Measurements from ENCODE around the gene MIA. TPM values are rescaled to one million over a fixed set of nuclear protein-coding genes. Genes with fewer than 3 reads are reported as not detected.
A peak's percentile ranks its signal among the peaks of the same experiment; 100 is the strongest.
"Not testable (repeated sequence)": the region's sequence is repeated elsewhere in the genome, so short reads cannot be mapped to it uniquely, and the experiment has no call there.

The MIA gene
- total and polyA plus RNA-seq, 9 of the 15 experiments (the other 6 are each of a cell fraction or from before 2014, with no cell fraction given), result 0.21 TPM; not detected in 8

DNA sequence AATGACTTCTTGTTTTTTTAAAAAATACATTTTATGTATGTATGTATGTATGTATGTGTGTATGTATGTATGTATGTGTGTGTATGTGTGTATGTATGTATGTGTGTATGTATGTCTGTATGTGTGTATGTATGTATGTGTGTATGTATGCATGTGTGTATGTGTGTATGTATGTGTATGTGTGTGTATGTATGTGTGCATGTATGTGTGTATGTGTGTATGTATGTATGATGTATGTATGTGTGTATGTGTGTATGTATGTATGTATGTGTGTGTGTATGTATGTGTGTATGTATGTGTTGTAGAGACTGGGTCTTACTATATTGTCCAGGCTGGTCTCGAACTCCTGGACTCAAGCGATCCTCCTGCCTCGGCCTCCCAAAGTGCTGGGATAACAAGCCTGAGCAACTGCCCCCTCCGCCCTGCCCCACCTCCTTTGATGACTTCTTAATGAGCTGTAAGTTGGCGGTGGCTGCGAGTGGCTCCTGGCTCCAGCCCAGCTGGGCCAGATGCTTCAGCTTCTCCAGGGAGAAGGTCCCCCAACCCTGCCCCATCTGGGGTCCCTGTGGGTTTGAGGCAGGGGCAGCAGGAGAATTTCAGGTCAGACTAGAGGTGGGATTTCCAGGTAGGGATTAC, 50.3 kb downstream of the MIA start:
- BruUV-seq (replicated peaks); H3K9me1 ChIP-seq (ENCODE audit: control insufficient read depth, insufficient read depth, low read length); POLR2A ChIA-PET; H3K9ac ChIP-seq (ENCODE audit: insufficient read depth in 1 of 2, low read depth in 2 of 2, low read length in 2 of 2); CTCF ChIA-PET (ENCODE audit: low intra/inter-chr PET ratio); H4K20me1 ChIP-seq (replicated peaks; ENCODE audit: control insufficient read depth, insufficient read depth, low read length); in situ Hi-C loops (cut with MboI); H3K27me3 ChIP-seq (ENCODE audit: control insufficient read depth in 2 of 2, insufficient read depth in 2 of 2, low read length in 2 of 2); H3K79me2 ChIP-seq (ENCODE audit: control insufficient read depth, insufficient read depth, low read length); H3K9me3 ChIP-seq (replicated peaks; ENCODE audit: control insufficient read depth, insufficient read depth, low read depth, low read length); intact Hi-C loops (cut with micrococcal nuclease); H3K36me3 ChIP-seq (ENCODE audit: control insufficient read depth, insufficient read depth, low read length); H2AFZ ChIP-seq (ENCODE audit: low read depth, low read length); ATAC-seq; TF ChIP-seq TOE1 (CRISPR knock-in tag; IDR thresholded peaks at IDR 0.05; ENCODE audit: borderline replicate concordance, low read depth): not testable (repeated sequence)
- H3K27ac ChIP-seq (ENCODE audit: extremely low read depth, low read depth, low read length), result peak overlapping the region; percentile 50; the same call in 2 of the 3 replicates
- H3K4me1 ChIP-seq (replicated peaks in 1 of 2; ENCODE audit: control insufficient read depth in 2 of 2, insufficient read depth in 2 of 2, low read length in 2 of 2), result peaks cover 40 to 48% of the 10 kb centered on the region in 2 experiments
- WGBS (ENCODE audit: insufficient coverage, low coverage, missing lambda C conversion rate), result 80% methylated on average over 1 of the region's 6 CpGs
- FAIRE-seq, result peak; percentile 35
- H3K4me2 ChIP-seq (ENCODE audit: insufficient read depth, low read length), result peak overlapping the region; percentile 67
- peak in 1 of 4 experiments; percentile 5 for DNase-seq (ENCODE audit: extremely low read depth in 1 of 4, low spot score in 3 of 4)
- H3K4me3 ChIP-seq, result peak overlapping the region; percentile 25; the same call in 1 of the 2 replicates
- TF ChIP-seq, protein P1, sequence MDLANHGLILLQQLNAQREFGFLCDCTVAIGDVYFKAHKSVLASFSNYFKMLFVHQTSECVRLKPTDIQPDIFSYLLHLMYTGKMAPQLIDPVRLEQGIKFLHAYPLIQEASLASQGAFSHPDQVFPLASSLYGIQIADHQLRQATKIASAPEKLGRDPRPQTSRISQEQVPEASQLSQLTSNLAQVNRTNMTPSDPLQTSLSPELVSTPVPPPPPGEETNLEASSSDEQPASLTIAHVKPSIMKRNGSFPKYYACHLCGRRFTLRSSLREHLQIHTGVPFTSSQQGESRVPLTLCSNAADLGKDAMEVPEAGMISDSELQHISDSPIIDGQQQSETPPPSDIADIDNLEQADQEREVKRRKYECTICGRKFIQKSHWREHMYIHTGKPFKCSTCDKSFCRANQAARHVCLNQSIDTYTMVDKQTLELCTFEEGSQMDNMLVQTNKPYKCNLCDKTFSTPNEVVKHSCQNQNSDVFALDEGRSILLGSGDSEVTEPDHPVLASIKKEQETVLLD (IDR thresholded peaks at IDR 0.05), result peak; percentile 48; the same call in 1 of the 2 replicates
- TF ChIP-seq HDAC2 (IDR thresholded peaks at IDR 0.05) (0 out of 2 replicates have a peak, but pooled peaks have one; percentile 21), NCOA4 (IDR thresholded peaks at IDR 0.05; ENCODE audit: partially characterized antibody) (peak; percentile 44), MTA2 (IDR thresholded peaks at IDR 0.05; ENCODE audit: low read depth) (peak; percentile 36; the same call in 1 of the 2 replicates), HDAC1 (IDR thresholded peaks at IDR 0.05) (peak in 1 of 2 experiments; percentile 73; a peak in 1 of 4 replicates), PHB2 (IDR thresholded peaks at IDR 0.05; ENCODE audit: low read depth) (peak; percentile 71; the same call in 1 of the 2 replicates), NFRKB (IDR thresholded peaks at IDR 0.05; ENCODE audit: low read depth) (peak; percentile 90), HDGF (IDR thresholded peaks at IDR 0.05) (peak; percentile 87), ARHGAP35 (IDR thresholded peaks at IDR 0.05; ENCODE audit: partially characterized antibody) (peak; percentile 78), SMARCA5 (IDR thresholded peaks at IDR 0.05) (peak; percentile 86), NCOR1 (IDR thresholded peaks at IDR 0.05) (peak; percentile 42; the same call in 1 of the 2 replicates), POLR2B (IDR thresholded peaks at IDR 0.05; ENCODE audit: low read depth, partially characterized antibody) (peak; percentile 36), PKNOX1 (IDR thresholded peaks at IDR 0.05) (0 out of 2 replicates have a peak, but pooled peaks have one; percentile 11), PHF20 (IDR thresholded peaks at IDR 0.05; ENCODE audit: partially characterized antibody) (peak; percentile 94), TRIM24 (IDR thresholded peaks at IDR 0.05) (peak; percentile 25 to 46; a peak in 1 of 4 replicates), LARP7 (IDR thresholded peaks at IDR 0.05) (peak; percentile 97; the same call in 1 of the 2 replicates), TSC22D4 (tag; IDR thresholded peaks at IDR 0.05) (peak; percentile 80; the same call in 1 of the 2 replicates), NKRF (IDR thresholded peaks at IDR 0.05; ENCODE audit: borderline replicate concordance) (peak; percentile 68; the same call in 1 of the 2 replicates), TOE1 (IDR thresholded peaks at IDR 0.05; ENCODE audit: borderline replicate concordance) (0 out of 2 replicates have a peak, but pooled peaks have one; percentile 23), NBN (IDR thresholded peaks at IDR 0.05; ENCODE audit: low read depth) (peak; percentile 73; the same call in 1 of the 2 replicates)

All from K562 (cell line).